Stimulated activated CD4-positive, alpha-beta T cell treated with anti-CD3 and anti-CD28 coated beads, Interleukin-4, amount 100 ng/mL, for 48 hours (primary cell): ENCODE data around the gene VNN1.
A peak's percentile ranks its signal among the peaks of the same experiment; 100 is the strongest.
"Not testable (repeated sequence)": the region's sequence is repeated elsewhere in the genome, so short reads cannot be mapped to it uniquely, and the experiment has no call there.

Source experiments
- DNase-seq, 2 donors: peaks; one replicate each; pipeline ENCODE4 v3.0.0-alpha.2; 2020; ENCODE audit warnings: low read depth in 2 of 2

The VNN1 gene

GRCh38 chr6:132671295-132671694, 42.6 kb downstream of the VNN1 start:
- DNase-seq, result no peak

GRCh38 chr6:132669690-132670291, 44.1 kb downstream of the VNN1 start:
- DNase-seq, result no peak

GRCh38 chr6:132666118-132666517, 47.7 kb downstream of the VNN1 start:
- no peak for DNase-seq

GRCh38 chr6:132664309-132665034, 49.4 kb downstream of the VNN1 start:
- no peak for DNase-seq

- no peak for DNase-seq
Measured at GRCh38 chr6:132663661-132664060, 50.2 kb downstream of the VNN1 start.

GRCh38 chr6:132661906-132662305, 51.9 kb downstream of the VNN1 start:
- no peak for DNase-seq

- DNase-seq, result no peak
Measured at GRCh38 chr6:132659082-132659481, 54.8 kb downstream of the VNN1 start, which contains the start of gene TAAR1. Gene TAAR1 (minus strand): TSS chr6:132659182. CDS start chr6:132646003, 13,179 bp downstream.

GRCh38 chr6:132651062-132651461, 62.8 kb downstream of the VNN1 start:
- no peak for DNase-seq

- no peak for DNase-seq
Measured at GRCh38 chr6:132650429-132650828, 63.4 kb downstream of the VNN1 start.

GRCh38 chr6:132648828-132649227, 65.0 kb downstream of the VNN1 start:
- no peak for DNase-seq

GRCh38 chr6:132648356-132648755, 65.5 kb downstream of the VNN1 start:
- peak in 1 of 2 donors; percentile 1 for DNase-seq

- DNase-seq, result no peak
Measured at GRCh38 chr6:132643547-132643946, 70.3 kb downstream of the VNN1 start.

GRCh38 chr6:132637135-132637534, 76.7 kb downstream of the VNN1 start:
- not testable (repeated sequence) for DNase-seq

GRCh38 chr6:132635906-132636305, 77.9 kb downstream of the VNN1 start:
- DNase-seq, result not testable (repeated sequence)

GRCh38 chr6:132635288-132635687, 78.6 kb downstream of the VNN1 start:
- not testable (repeated sequence) for DNase-seq

- DNase-seq, result no peak
Measured at GRCh38 chr6:132634796-132635195, 79.1 kb downstream of the VNN1 start.

- no peak for DNase-seq
Measured at GRCh38 chr6:132633362-132633761, 80.5 kb downstream of the VNN1 start.
